Fibroblast of lung (primary cell): ENCODE data around the gene ABO. TPM values are rescaled to one million over a fixed set of nuclear protein-coding genes. Genes with fewer than 3 reads are reported as not detected.

Experiments used
- DNase-seq, 2 donors: peaks; one replicate each; pipeline versions ENCODE4 v3.0.0 to v3.0.0-alpha.2; 2010; ENCODE audit warnings: low read depth in 2 of 2
- H2AFZ ChIP-seq: 2 replicates; pipeline ENCODE4 v1.5.1; 2012; ENCODE audit warnings: low read length, control low read depth, inconsistent platforms
- H3K27ac ChIP-seq: 2 replicates; pipeline ENCODE4 v1.5.1; 2011; ENCODE audit warnings: low read length, control low read depth; ENCODE audit not compliant: insufficient read depth
- H3K27me3 ChIP-seq: 2 replicates; pipeline ENCODE4 v1.5.1; 2011; ENCODE audit warnings: mild to moderate bottlenecking, low read length; ENCODE audit not compliant: control insufficient read depth, insufficient read depth
- H3K36me3 ChIP-seq: 2 replicates; pipeline ENCODE4 v1.5.1; 2011; ENCODE audit warnings: low read length; ENCODE audit not compliant: control insufficient read depth, insufficient read depth
- H3K4me1 ChIP-seq: 2 replicates; pipeline ENCODE4 v1.5.1; 2011; ENCODE audit warnings: low read length; ENCODE audit not compliant: control insufficient read depth, insufficient read depth; ENCODE audit errors: extremely low read depth
- H3K4me2 ChIP-seq: 2 replicates; pipeline ENCODE4 v1.5.1; 2011; ENCODE audit warnings: low read length, control low read depth; ENCODE audit not compliant: insufficient read depth; ENCODE audit errors: extremely low read depth
- H3K4me3 ChIP-seq, 4 experiments: fragments of 200-600 bp in 1 of 4; sonication (generic) in 1 of 4; replicated peaks in 1 of 4; 2 replicates each; pipeline ENCODE4 v1.5.1; 2011 to 2016; ENCODE audit warnings: low read length in 4 of 4, low read depth in 3 of 4, mild to moderate bottlenecking in 3 of 4, control low read depth in 2 of 4, inconsistent platforms in 1 of 4, mixed read lengths in 1 of 4; ENCODE audit not compliant: insufficient read depth in 1 of 4; ENCODE audit errors: control extremely low read depth in 1 of 4
- H3K79me2 ChIP-seq: 2 replicates; pipeline ENCODE4 v1.5.1; 2012; ENCODE audit warnings: mild to moderate bottlenecking, low read length, inconsistent platforms; ENCODE audit not compliant: control insufficient read depth, insufficient read depth
- H3K9ac ChIP-seq: 2 replicates; pipeline ENCODE4 v1.5.1; 2011; ENCODE audit warnings: mild to moderate bottlenecking, low read length, control low read depth; ENCODE audit not compliant: insufficient read depth
- H3K9me3 ChIP-seq: 2 replicates; pipeline ENCODE4 v1.5.1; 2012; ENCODE audit warnings: low read depth, low read length; ENCODE audit not compliant: control insufficient read depth, insufficient read depth
- H4K20me1 ChIP-seq: 2 replicates; pipeline ENCODE4 v1.5.1; 2011; ENCODE audit warnings: low read length; ENCODE audit not compliant: control insufficient read depth, insufficient read depth; ENCODE audit errors: extremely low read depth
- EZH2 ChIP-seq: IDR thresholded peaks from 2 replicates; pipeline ENCODE4 v1.5.1; 2012; ENCODE audit warnings: low read length, control low read depth, mild to moderate bottlenecking; ENCODE audit errors: missing control alignments
- polyA plus RNA-seq, 2 donors: library from polyadenylated mRNA; depleted of rRNA in 1 of 2; stranded (reverse) in 1 of 2; unstranded in 1 of 2; fragments of >200 nt; gene quantifications; 2 replicates each; pipeline ENCODE4 v1.2.1, GENCODE V29; 2011 to 2012; ENCODE audit warnings: missing spikeins in 1 of 2
- total RNA-seq: library from RNA; depleted of rRNA; stranded (reverse); fragments of >200 nt; gene quantifications from 2 replicates; pipeline ENCODE4 v1.2.1, GENCODE V29; 2014
- TF ChIP-seq, protein P1 (sequence below), 2 donors: IDR thresholded peaks in 1 of 2; conservative IDR thresholded peaks in 1 of 2; 1 replicate in 1 of 2; 2 replicates in 1 of 2; pipeline ENCODE4 v1.5.1; 2011 to 2012; ENCODE audit warnings: low read length in 2 of 2, control low read depth in 1 of 2, inconsistent platforms in 1 of 2, low read depth in 1 of 2, mild to moderate bottlenecking in 1 of 2

The ABO gene
- total and polyA plus RNA-seq, 2 donors (not counting 1 experiment from before 2014, with no cell fraction given): not detected

- H3K27me3 ChIP-seq: no peaks in the 10 kb centered on the region
Measured at GRCh38 chr9:133242991-133243390, 32.0 kb downstream of the ABO start.

GRCh38 chr9:133242241-133242640 is 32.8 kb downstream of the ABO start:
- Histone ChIP-seq H2AFZ (no peak overlapping the region), H3K9me3 (no peaks in the 10 kb centered on the region), H3K36me3 (no peaks in the 10 kb centered on the region), H4K20me1 (no peaks in the 10 kb centered on the region), H3K4me2 (no peak overlapping the region), H3K4me3 (no peak overlapping the region), H3K27ac (no peak overlapping the region), H3K27me3 (no peaks in the 10 kb centered on the region), H3K79me2 (no peaks in the 10 kb centered on the region), H3K9ac (no peak overlapping the region), H3K4me1 (no peaks in the 10 kb centered on the region)
- TF ChIP-seq, protein P1, sequence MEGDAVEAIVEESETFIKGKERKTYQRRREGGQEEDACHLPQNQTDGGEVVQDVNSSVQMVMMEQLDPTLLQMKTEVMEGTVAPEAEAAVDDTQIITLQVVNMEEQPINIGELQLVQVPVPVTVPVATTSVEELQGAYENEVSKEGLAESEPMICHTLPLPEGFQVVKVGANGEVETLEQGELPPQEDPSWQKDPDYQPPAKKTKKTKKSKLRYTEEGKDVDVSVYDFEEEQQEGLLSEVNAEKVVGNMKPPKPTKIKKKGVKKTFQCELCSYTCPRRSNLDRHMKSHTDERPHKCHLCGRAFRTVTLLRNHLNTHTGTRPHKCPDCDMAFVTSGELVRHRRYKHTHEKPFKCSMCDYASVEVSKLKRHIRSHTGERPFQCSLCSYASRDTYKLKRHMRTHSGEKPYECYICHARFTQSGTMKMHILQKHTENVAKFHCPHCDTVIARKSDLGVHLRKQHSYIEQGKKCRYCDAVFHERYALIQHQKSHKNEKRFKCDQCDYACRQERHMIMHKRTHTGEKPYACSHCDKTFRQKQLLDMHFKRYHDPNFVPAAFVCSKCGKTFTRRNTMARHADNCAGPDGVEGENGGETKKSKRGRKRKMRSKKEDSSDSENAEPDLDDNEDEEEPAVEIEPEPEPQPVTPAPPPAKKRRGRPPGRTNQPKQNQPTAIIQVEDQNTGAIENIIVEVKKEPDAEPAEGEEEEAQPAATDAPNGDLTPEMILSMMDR (conservative IDR thresholded peaks at IDR 0.05 in 1 of 2, IDR thresholded peaks at IDR 0.05 in 1 of 2; ENCODE audit: low read depth in 1 of 2, low read length in 2 of 2): no peak
- TF ChIP-seq EZH2: no peak
- no peak for DNase-seq

More at GRCh38 chr9:133242991-133243390, 32.0 kb downstream of the ABO start:
- TF ChIP-seq, protein P1 (conservative IDR thresholded peaks at IDR 0.05 in 1 of 2, IDR thresholded peaks at IDR 0.05 in 1 of 2; ENCODE audit: low read depth in 1 of 2, low read length in 2 of 2): no peak
- TF ChIP-seq EZH2: no peak
- Histone ChIP-seq H2AFZ (no peak overlapping the region), H3K4me2 (no peak overlapping the region), H3K4me3 (no peak overlapping the region), H3K9me3 (no peaks in the 10 kb centered on the region), H3K27ac (no peak overlapping the region), H3K79me2 (no peaks in the 10 kb centered on the region), H3K36me3 (no peaks in the 10 kb centered on the region), H3K9ac (no peak overlapping the region), H3K4me1 (no peaks in the 10 kb centered on the region), H4K20me1 (no peaks in the 10 kb centered on the region)
- DNase-seq: no peak

DNA sequence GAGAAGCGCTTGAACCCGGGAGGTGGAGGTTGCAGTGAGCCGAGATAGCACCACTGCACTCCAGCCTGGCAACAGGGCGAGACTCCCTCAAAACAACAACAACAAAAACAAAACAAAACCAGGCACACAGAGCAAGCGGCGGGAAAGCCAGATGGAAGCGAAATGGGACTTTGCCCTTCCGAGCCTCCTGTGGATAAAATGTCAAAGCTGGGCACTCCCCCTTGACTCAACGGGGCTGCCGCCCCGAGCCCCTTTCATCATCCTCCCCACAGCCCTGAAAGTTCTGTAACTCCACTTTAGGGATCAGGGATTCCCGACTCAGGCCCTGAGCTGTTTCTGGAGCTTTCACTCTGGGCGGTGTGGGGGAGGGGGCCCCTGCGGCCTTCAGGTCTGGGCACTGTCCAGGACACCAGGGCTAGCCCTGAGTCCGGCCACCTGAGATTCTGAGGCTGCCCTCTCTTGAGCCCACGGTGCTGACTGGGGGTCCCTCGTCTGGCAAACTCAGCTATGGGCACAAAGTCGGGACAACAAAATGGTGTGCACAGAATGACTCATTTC is 35.4 kb downstream of the ABO start:
- TF ChIP-seq, protein P1 (conservative IDR thresholded peaks at IDR 0.05 in 1 of 2, IDR thresholded peaks at IDR 0.05 in 1 of 2; ENCODE audit: low read depth in 1 of 2, low read length in 2 of 2): no peak
- no peak for TF ChIP-seq EZH2
- no peak for DNase-seq
- H3K4me1 ChIP-seq: no peaks in the 10 kb centered on the region
- H3K4me2 ChIP-seq: no peak overlapping the region
- no peak overlapping the region for H3K4me3 ChIP-seq
- H3K9me3 ChIP-seq: no peaks in the 10 kb centered on the region
- no peak overlapping the region for H2AFZ ChIP-seq
- H4K20me1 ChIP-seq: no peaks in the 10 kb centered on the region
- H3K36me3 ChIP-seq: no peaks in the 10 kb centered on the region
- no peak overlapping the region for H3K27ac ChIP-seq
- H3K79me2 ChIP-seq: no peaks in the 10 kb centered on the region
- H3K27me3 ChIP-seq: no peaks in the 10 kb centered on the region
- H3K9ac ChIP-seq: no peak overlapping the region
